Testis (tissue), 3 donors: ENCODE data around the gene ADAMTS16. TPM values are rescaled to one million over a fixed set of nuclear protein-coding genes. Genes with fewer than 3 reads are reported as not detected.

Source experiments
- DNase-seq: peaks from one replicate; pipeline ENCODE4 v3.0.0-alpha.2; 2019
- H3K27ac ChIP-seq, 2 donors: fragments of 200-600 bp; sonication (generic); one replicate each; pipeline ENCODE4 v1.5.1; 2019
- H3K27me3 ChIP-seq: fragments of 200-600 bp; sonication (generic); one replicate; pipeline ENCODE4 v1.5.1; 2019
- H3K36me3 ChIP-seq: fragments of 200-600 bp; sonication (generic); one replicate; pipeline ENCODE4 v1.5.1; 2017; ENCODE audit warnings: low read depth; ENCODE audit errors: missing control alignments
- H3K4me1 ChIP-seq: fragments of 200-600 bp; sonication (generic); one replicate; pipeline ENCODE4 v1.5.1; 2019
- H3K4me3 ChIP-seq, 2 donors: fragments of 200-600 bp; sonication (generic); one replicate each; pipeline ENCODE4 v1.5.1; 2017 to 2019
- H3K9me3 ChIP-seq: fragments of 200-600 bp; sonication (generic); one replicate; pipeline ENCODE4 v1.5.1; 2017
- POLR2A ChIP-seq: fragments of 450-650 bp; IDR thresholded peaks from one replicate; pipeline ENCODE4 v1.6.1; 2017; ENCODE audit warnings: antibody characterized with exemption, mild to moderate bottlenecking, moderate library complexity
- WGBS, 2 donors: methylation state at CpG; one replicate each; pipeline ENCODE4 v1.1.5; 2018; 5-methylcytosine and 5-hydroxymethylcytosine counted together
- intact Hi-C: fragments of 100-400 bp; cut with DNase I; formaldehyde crosslinking; loops from one replicate; pipeline ENCODE4 v1.15.1; 2023; ENCODE audit warnings: low total_unique reads
- polyA plus RNA-seq: library from polyadenylated mRNA; stranded (reverse); fragments of 350-450 nt; fragmentation: Illumina TruSeq; extraction: RNeasy Lipid Tissue Mini Kit (QIAGEN cat#74804); gene quantifications from one replicate; pipeline ENCODE4 v1.2.3, GENCODE V29; 2014; ENCODE audit warnings: low read depth, low replicate concordance; ENCODE audit not compliant: insufficient read depth
- total RNA-seq, 2 donors: library from RNA; depleted of rRNA; stranded (reverse); fragments of >200 nt; gene quantifications; one replicate each; pipeline ENCODE4 v1.2.3, GENCODE V29; 2016
- TF ChIP-seq, protein P1 (sequence below), 3 experiments: fragments of 450-650 bp in 2 of 3; fragments of 200-600 bp in 1 of 3; sonication (generic) in 1 of 3; IDR thresholded peaks; one replicate each; pipeline ENCODE4 v1.5.1; 2016 to 2019; ENCODE audit warnings: antibody characterized with exemption in 3 of 3, mild to moderate bottlenecking in 2 of 3, moderate library complexity in 1 of 3

Gene ADAMTS16
- total and polyA plus RNA-seq, 3 donors from 2014 or later, result 0.16 to 4.7 (median 0.37) TPM

DNA sequence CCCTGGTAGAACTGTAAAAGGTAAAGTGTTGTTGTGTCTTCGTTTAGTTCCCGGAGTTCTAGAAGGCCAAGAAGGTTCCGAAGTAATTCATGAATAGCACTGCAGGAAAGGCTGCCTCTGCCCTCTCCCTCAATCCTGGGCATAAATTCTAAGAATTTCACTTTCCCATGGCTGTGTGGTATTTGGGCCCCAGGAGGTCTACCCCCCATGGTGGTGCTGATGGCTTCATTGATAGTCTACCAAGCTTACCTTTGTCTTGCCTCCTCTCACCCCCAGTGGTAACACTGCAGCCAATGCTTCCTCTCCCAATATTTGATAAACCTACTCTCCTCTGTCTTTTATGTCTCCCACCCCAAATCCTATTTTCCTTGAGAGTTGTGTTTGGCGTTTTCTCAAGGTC lies 39.5 kb downstream of the ADAMTS16 start:
- TF ChIP-seq, protein P1, sequence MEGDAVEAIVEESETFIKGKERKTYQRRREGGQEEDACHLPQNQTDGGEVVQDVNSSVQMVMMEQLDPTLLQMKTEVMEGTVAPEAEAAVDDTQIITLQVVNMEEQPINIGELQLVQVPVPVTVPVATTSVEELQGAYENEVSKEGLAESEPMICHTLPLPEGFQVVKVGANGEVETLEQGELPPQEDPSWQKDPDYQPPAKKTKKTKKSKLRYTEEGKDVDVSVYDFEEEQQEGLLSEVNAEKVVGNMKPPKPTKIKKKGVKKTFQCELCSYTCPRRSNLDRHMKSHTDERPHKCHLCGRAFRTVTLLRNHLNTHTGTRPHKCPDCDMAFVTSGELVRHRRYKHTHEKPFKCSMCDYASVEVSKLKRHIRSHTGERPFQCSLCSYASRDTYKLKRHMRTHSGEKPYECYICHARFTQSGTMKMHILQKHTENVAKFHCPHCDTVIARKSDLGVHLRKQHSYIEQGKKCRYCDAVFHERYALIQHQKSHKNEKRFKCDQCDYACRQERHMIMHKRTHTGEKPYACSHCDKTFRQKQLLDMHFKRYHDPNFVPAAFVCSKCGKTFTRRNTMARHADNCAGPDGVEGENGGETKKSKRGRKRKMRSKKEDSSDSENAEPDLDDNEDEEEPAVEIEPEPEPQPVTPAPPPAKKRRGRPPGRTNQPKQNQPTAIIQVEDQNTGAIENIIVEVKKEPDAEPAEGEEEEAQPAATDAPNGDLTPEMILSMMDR (IDR thresholded peaks at IDR 0.05), result no peak
- TF ChIP-seq POLR2A, result no peak
- Histone ChIP-seq H3K27ac (no peak overlapping the region), H3K27me3 (no peaks in the 10 kb centered on the region), H3K4me3 (no peak overlapping the region), H3K4me1 (no peaks in the 10 kb centered on the region), H3K9me3 (no peaks in the 10 kb centered on the region), H3K36me3 (no peaks in the 10 kb centered on the region)
- WGBS, 2 donors, result 80 to 88% methylated on average over 4 of the region's 4 CpGs
- no peak for DNase-seq
- intact Hi-C loops, result no loop called here

- Histone ChIP-seq H3K9me3 (no peaks in the 10 kb centered on the region), H3K27ac (no peak overlapping the region), H3K36me3 (no peaks in the 10 kb centered on the region), H3K4me1 (no peaks in the 10 kb centered on the region), H3K27me3 (no peaks in the 10 kb centered on the region), H3K4me3 (no peak overlapping the region)
- intact Hi-C loops, result no loop called here
- TF ChIP-seq, protein P1 (IDR thresholded peaks at IDR 0.05), result no peak
- no peak for TF ChIP-seq POLR2A
- 62 to 76% methylated on average over 14 of the region's 14 CpGs for WGBS, 2 donors
- DNase-seq, result no peak
Observed at GRCh38 chr5:5181650-5182324, 41.7 kb downstream of the ADAMTS16 start.

DNA sequence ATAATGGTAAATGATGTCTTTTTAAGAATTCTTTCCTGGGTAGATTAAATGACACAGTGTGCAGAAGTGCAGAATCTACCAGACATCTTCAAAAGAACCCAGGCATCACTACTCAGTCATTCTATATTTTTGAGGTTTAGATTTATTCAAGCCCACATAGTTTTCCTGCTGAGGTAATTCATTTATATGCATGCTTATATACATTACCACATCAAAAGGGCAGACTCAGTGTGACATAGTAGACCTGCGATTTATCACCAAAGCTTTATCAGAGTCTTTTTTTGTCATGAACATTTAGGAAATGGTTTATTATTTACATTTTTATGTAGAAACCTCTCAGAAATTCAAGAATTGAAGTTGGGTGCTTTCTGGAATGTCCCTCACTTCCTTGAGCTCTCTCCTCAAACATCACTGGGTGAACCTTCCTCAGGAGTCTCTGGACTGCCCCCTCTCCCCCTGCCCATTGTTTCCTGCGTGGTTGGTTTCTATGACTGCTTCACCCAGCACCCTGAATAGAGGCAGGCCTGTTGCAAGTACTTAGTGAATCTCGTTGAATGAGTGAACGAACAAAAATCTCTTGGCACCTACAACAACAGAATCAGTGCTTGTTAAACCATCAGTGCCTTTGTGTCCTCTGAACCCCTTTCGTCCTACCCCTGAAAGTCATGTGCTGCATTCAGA lies 42.5 kb downstream of the ADAMTS16 start:
- no peak for DNase-seq

GRCh38 chr5:5183189-5183699 lies 43.1 kb downstream of the ADAMTS16 start:
- H3K27ac ChIP-seq, result no peak overlapping the region
- H3K9me3 ChIP-seq, result no peaks in the 10 kb centered on the region
- no peak overlapping the region for H3K4me3 ChIP-seq
- intact Hi-C loops, result no loop called here
- H3K36me3 ChIP-seq, result no peaks in the 10 kb centered on the region
- TF ChIP-seq, protein P1 (IDR thresholded peaks at IDR 0.05), result no peak
- TF ChIP-seq POLR2A, result no peak
- no peaks in the 10 kb centered on the region for H3K4me1 ChIP-seq
- DNase-seq, result no peak
- 39% methylated on average over 7 to 16 of the region's 16 CpGs for WGBS, 2 donors
- H3K27me3 ChIP-seq, result no peaks in the 10 kb centered on the region

More for the DNA sequence above, 42.5 kb downstream of the ADAMTS16 start:
- intact Hi-C loops, result no loop called here
- Histone ChIP-seq H3K36me3 (no peaks in the 10 kb centered on the region), H3K9me3 (no peaks in the 10 kb centered on the region), H3K27ac (no peak overlapping the region), H3K27me3 (no peaks in the 10 kb centered on the region), H3K4me3 (no peak overlapping the region), H3K4me1 (no peaks in the 10 kb centered on the region)
- TF ChIP-seq, protein P1 (IDR thresholded peaks at IDR 0.05), result no peak
- WGBS, 2 donors, result 52 to 68% methylated on average over 5 of the region's 5 CpGs
